Fibroblast of the aortic adventitia (primary cell): ENCODE results near the gene ECI1. TPM values are rescaled to one million over a fixed set of nuclear protein-coding genes. Genes with fewer than 3 reads are reported as not detected.

Experiments used
- DNase-seq: peaks from one replicate; pipeline ENCODE4 v3.0.0-alpha.2; 2010; ENCODE audit warnings: low read depth
- H3K4me3 ChIP-seq: 2 replicates; pipeline ENCODE4 v1.5.1; 2011; ENCODE audit warnings: low read depth, mild to moderate bottlenecking, control low read depth, low read length, moderate library complexity
- total RNA-seq: library from RNA; depleted of rRNA; stranded (reverse); fragments of >200 nt; gene quantifications from 2 replicates; pipeline ENCODE4 v1.2.3, GENCODE V29; 2012; ENCODE audit warnings: low replicate concordance
- TF ChIP-seq, protein P1 (sequence below): IDR thresholded peaks from 2 replicates; pipeline ENCODE4 v1.5.1; 2011; ENCODE audit warnings: mild to moderate bottlenecking, low read length, control low read depth, inconsistent platforms; ENCODE audit not compliant: insufficient read depth

ECI1 gene
- total RNA-seq, 1 donor, result 34.9 TPM

DNA sequence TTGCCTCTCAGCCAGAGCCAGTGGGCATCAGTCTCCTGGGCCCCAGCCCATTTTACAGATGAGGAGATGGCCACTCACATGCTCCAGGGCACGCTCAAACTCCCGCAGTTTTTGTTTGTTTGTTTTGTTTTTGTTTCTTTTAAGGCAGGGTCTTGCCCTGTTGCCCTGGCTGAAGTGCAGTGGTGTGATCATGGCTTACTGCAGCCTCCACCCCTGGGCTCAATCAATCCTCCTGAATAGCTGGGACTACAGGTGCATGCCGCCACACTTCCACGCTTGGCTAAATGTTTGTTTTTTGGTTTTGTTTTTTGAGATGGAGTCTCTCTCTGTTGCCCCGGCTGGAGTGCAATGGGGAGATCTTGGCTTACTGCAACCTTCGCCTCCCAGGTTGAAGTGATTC is 24.5 kb downstream of the ECI1 start:
- no peak for DNase-seq
- H3K4me3 ChIP-seq, result no peak overlapping the region
- TF ChIP-seq, protein P1, sequence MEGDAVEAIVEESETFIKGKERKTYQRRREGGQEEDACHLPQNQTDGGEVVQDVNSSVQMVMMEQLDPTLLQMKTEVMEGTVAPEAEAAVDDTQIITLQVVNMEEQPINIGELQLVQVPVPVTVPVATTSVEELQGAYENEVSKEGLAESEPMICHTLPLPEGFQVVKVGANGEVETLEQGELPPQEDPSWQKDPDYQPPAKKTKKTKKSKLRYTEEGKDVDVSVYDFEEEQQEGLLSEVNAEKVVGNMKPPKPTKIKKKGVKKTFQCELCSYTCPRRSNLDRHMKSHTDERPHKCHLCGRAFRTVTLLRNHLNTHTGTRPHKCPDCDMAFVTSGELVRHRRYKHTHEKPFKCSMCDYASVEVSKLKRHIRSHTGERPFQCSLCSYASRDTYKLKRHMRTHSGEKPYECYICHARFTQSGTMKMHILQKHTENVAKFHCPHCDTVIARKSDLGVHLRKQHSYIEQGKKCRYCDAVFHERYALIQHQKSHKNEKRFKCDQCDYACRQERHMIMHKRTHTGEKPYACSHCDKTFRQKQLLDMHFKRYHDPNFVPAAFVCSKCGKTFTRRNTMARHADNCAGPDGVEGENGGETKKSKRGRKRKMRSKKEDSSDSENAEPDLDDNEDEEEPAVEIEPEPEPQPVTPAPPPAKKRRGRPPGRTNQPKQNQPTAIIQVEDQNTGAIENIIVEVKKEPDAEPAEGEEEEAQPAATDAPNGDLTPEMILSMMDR, result no peak

DNA sequence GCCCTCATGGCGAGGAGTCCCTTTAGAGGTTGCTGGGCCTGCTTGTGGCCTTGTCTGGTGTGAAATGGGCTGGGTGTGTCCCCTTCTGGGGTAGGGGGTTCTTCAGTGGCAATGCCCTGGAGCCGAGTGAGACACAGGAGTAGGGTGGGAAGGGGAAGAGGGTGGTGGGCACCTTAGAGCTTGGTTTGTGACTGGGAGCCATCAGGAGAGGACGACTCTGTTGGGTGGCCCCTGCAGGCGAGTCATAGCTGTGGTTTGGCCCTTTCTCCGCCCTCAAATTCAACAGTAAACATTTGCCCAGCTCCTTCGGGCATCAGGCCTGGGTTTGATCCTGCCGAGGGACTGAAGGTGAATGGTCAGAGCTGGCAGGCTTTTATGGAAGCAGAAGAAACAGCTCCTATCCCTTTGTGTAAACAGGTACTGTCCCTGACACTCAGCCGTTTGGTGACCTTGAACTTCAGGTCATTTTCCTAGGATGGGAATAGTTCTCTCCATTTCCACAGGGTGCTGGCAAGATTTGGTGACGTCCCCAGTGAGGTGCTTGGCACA is 25.1 kb downstream of the ECI1 start:
- no peak overlapping the region for H3K4me3 ChIP-seq
- DNase-seq, result no peak
- TF ChIP-seq, protein P1, result no peak

DNA sequence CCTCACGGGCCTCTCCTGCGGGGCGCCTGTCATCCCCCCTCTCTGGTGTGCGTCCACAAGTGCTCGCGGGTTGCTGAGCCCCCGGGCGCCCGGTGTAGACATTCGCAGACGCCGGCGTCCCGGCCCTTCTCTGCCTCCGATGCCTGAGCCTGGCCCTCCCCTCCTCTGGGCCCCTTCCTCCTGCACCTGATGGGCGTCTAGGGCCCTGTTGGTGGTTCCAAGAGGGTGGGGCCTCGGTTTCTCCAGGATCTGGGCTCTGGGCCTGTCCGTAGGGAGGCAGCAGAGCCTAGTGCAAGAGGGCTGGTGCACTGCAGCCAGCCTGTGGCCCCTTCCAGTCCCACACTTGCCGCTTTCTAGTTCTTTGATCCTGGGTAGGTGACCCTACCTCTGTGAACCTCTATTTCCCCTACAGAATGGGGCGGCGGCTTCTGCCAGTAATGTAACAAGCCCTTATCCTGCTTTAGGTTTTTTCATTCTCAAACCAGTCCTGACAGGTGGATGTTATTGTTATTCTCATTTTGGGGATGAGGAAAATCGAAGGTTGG is 27.4 kb downstream of the ECI1 start:
- TF ChIP-seq, protein P1, result peak; percentile 30
- H3K4me3 ChIP-seq, result peak overlapping the region; percentile 90
- peak; percentile 59 for DNase-seq

DNA sequence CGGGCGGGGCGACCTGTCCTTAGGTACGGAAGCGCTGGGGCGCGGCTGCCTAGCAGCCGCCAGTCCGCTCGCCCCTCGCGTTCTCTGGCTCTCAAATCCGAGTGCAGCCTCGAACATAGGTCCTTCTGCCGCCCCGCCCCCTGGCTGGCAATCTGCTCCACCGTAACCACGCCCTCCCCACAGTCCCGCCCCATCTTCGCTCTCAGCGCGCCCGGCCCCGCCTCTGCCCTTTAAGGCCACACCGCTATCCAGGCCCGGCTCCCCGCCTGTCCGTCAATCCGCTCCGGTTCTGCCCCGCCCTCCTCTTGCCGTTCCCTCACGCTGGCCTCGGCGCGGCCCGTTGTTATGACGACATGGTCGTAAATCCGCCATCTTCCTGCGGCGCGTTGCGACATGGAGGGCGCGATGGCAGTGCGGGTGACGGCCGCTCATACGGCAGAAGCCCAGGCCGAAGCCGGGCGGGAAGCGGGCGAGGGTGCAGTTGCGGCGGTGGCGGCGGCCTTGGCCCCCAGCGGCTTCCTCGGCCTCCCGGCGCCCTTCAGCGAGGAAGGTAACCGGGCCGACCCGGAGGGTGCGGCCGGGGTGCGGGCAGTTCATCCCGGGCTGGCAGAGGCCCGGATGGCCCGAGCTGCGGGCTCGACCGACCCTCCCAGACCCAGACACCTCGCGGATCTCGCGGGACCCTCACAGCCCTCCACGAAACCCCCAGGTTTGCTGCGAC is 28.0 kb downstream of the ECI1 start, which contains the start of gene E4F1:
E4F1 (plus strand) TSS at position 371 of the 721 bp plus-strand sequence; CDS start at position 394, 23 bp downstream.
- H3K4me3 ChIP-seq, result peak within 1 kb of the TSS; percentile 90
- TF ChIP-seq, protein P1, result no peak
- peak; percentile 99 for DNase-seq

DNA sequence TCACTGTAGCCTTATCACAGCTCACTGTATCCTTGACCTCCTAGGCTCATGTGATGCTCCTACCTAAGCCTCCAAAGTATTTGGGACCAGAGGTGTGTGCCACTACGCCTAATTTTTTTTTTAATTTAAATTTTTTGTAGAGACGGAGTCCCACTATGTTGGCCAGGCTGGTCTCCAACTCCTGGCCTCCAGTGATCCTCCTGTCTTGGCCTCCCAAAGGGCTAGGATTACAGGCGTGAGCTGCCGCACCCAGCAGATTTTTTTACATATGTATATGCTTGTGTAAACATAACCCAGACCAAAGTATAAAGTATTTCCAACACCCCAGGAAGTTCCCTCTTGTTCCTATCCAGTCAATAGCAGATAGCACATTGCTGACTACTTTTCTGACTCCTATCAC is 35.1 kb downstream of the ECI1 start:
- TF ChIP-seq, protein P1, result no peak
- no peak for DNase-seq
- H3K4me3 ChIP-seq, result no peak overlapping the region

DNA sequence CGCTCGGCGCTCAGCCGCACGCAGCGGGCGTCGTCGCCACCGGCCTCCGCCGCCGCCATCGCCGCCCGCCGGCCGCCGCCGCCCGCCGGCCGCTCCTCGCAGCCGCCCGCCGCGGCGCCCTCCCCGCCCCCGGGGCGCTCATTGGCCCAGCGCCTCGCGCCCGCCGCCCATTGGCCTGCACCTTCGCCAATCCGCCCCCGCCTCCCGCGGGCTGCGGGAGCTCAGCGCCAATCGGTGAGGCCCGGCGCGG is 36.7 kb downstream of the ECI1 start, which contains the start of gene PGP:
PGP (minus strand) TSS at position 122 of the 250 bp plus-strand sequence; CDS start at position 59, 63 bp downstream.
- peak within 1 kb of the TSS; percentile 80 for H3K4me3 ChIP-seq
- TF ChIP-seq, protein P1, result no peak
- DNase-seq, result no peak
